Activated T-cell treated with anti-CD3 and anti-CD28 coated beads, Interleukin-2, amount 50 U/mL, for 24 hours (primary cell): ENCODE data around the gene KDF1.

Experiments used
- DNase-seq: peaks from one replicate; pipeline ENCODE4 v3.0.0-alpha.2; 2020
- H3K27ac Mint-ChIP-seq: 2 replicates; pipeline ENCODE4 v1.8.0; 2020; ENCODE audit warnings: mild to moderate bottlenecking, mixed read lengths
- H3K27me3 Mint-ChIP-seq: 2 replicates; pipeline ENCODE4 v1.8.0; 2020; ENCODE audit warnings: mixed read lengths
- H3K36me3 Mint-ChIP-seq: 2 replicates; pipeline ENCODE4 v1.8.0; 2020; ENCODE audit warnings: low read depth, mixed read lengths
- H3K4me1 Mint-ChIP-seq: 2 replicates; pipeline ENCODE4 v1.8.0; 2020; ENCODE audit warnings: low read depth, mixed read lengths
- H3K4me3 Mint-ChIP-seq: 2 replicates; pipeline ENCODE4 v1.8.0; 2020; ENCODE audit warnings: mild to moderate bottlenecking, moderate library complexity, mixed read lengths
- H3K9me3 Mint-ChIP-seq: 2 replicates; pipeline ENCODE4 v1.8.0; 2020; ENCODE audit warnings: mixed read lengths

The KDF1 gene

GRCh38 chr1:26981146-26981846, 21.0 kb upstream of the KDF1 start:
- no peak for DNase-seq
- peaks cover 21% of the 10 kb centered on the region for H3K27me3 Mint-ChIP-seq
- no peak overlapping the region for H3K4me3 Mint-ChIP-seq
- no peaks in the 10 kb centered on the region for H3K36me3 Mint-ChIP-seq
- H3K27ac Mint-ChIP-seq, result no peak overlapping the region
- no peaks in the 10 kb centered on the region for H3K9me3 Mint-ChIP-seq
- peaks cover 2% of the 10 kb centered on the region for H3K4me1 Mint-ChIP-seq

DNA sequence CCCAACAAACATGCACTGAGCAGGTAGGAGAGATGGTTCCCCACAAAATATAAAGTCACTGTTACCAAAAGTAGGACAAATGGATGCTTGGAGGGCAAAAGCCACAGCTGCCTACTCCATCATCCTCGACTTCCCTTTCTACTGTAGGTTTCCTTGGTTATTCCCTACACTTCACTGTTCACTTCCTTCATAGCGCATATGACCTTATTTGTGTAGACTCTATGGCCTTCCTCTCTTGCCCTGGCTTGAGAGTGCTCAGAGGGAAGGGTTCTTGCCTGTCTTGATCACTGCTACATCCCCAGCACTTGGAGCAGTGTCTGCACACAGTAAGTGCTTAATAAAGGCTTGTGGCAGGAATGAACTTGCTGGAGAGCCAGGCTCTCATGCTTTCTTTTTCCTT, 18.6 kb upstream of the KDF1 start:
- no peaks in the 10 kb centered on the region for H3K9me3 Mint-ChIP-seq
- H3K4me1 Mint-ChIP-seq, result peaks cover 2% of the 10 kb centered on the region
- no peak for DNase-seq
- H3K36me3 Mint-ChIP-seq, result no peaks in the 10 kb centered on the region
- peaks cover 9% of the 10 kb centered on the region for H3K27me3 Mint-ChIP-seq
- no peak overlapping the region for H3K27ac Mint-ChIP-seq
- H3K4me3 Mint-ChIP-seq, result no peak overlapping the region

GRCh38 chr1:26976621-26977510, 16.6 kb upstream of the KDF1 start:
- DNase-seq, result no peak
- Mint-ChIP-seq H3K9me3 (no peaks in the 10 kb centered on the region), H3K4me3 (no peak overlapping the region), H3K27me3 (no peaks in the 10 kb centered on the region), H3K36me3 (no peaks in the 10 kb centered on the region), H3K4me1 (no peaks in the 10 kb centered on the region), H3K27ac (no peak overlapping the region)

DNA sequence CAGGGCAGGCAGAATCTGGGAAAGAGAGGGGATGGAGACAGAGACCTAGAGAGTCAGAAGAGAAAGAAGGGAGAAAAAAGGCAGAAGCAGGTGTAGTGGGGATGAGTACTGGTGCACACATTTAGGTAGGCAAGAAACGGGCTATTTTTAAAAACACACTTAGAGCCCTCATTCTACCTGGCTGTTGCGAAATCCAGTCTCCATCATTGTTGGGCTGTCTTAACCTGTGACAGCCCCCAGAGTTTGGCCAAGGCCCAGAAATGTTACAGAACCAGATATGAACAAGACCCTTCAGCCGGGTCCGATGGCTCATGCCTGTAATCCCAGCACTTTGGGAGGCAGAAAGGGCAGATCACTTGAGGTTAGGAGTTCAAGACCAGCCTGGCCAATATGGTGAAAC, 12.6 kb upstream of the KDF1 start:
- H3K27ac Mint-ChIP-seq, result no peak overlapping the region
- no peak for DNase-seq
- H3K4me3 Mint-ChIP-seq, result no peak overlapping the region
- H3K36me3 Mint-ChIP-seq, result no peaks in the 10 kb centered on the region
- no peaks in the 10 kb centered on the region for H3K9me3 Mint-ChIP-seq
- H3K27me3 Mint-ChIP-seq, result peaks cover 7% of the 10 kb centered on the region
- H3K4me1 Mint-ChIP-seq, result no peaks in the 10 kb centered on the region

DNA sequence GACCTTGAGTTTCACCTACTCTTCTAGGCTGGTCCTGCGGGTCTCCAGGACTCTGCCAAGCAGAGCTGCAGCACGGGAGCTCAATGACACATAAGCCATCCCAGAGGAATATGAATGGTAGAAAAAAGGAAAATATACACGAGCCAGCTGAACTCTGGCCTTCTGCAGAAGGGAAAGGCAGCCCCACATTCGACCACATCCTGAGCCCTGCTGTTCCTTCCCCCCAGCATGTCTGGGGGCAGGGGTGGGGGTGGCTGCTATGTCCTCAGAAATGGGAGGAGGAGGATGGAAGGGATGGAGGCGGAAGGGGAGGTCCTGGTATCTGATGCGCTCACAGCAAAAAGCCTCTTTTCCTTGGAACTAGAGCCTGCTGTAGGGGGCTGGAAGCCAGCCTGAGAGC, 12.1 kb upstream of the KDF1 start:
- Mint-ChIP-seq H3K9me3 (no peaks in the 10 kb centered on the region), H3K4me3 (no peak overlapping the region), H3K27ac (no peak overlapping the region)

GRCh38 chr1:26971590-26971989, 11.3 kb upstream of the KDF1 start:
- Mint-ChIP-seq H3K4me1 (no peaks in the 10 kb centered on the region), H3K36me3 (no peaks in the 10 kb centered on the region), H3K9me3 (no peaks in the 10 kb centered on the region), H3K4me3 (no peak overlapping the region), H3K27ac (no peak overlapping the region), H3K27me3 (peaks cover 10% of the 10 kb centered on the region)
- DNase-seq, result no peak

More for the DNA sequence above, 12.1 kb upstream of the KDF1 start:
- Mint-ChIP-seq H3K27me3 (peaks cover 7% of the 10 kb centered on the region), H3K36me3 (no peaks in the 10 kb centered on the region), H3K4me1 (no peaks in the 10 kb centered on the region)
- DNase-seq, result no peak

DNA sequence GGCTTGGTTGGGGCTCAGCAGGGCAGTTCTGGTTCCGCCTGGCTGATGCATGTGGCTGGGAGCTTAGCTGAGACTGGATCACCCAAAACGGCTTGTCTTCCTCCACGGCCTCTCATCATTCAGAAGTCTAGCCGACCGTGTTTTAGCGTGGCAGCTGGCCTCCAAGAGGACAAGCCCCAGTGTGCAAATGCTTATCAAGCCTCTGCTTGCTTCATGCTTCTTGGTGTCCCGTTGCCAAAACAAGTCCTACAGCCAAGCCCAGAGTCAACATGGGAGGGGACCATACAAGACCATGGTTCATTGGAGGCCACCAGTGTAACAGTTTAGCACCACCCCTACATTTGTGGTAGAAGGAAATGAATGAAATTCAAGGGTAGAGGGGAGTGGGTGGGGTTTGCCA, 10.5 kb upstream of the KDF1 start:
- no peaks in the 10 kb centered on the region for H3K36me3 Mint-ChIP-seq
- H3K27me3 Mint-ChIP-seq, result peaks cover 17% of the 10 kb centered on the region
- no peak for DNase-seq
- no peaks in the 10 kb centered on the region for H3K4me1 Mint-ChIP-seq
- no peaks in the 10 kb centered on the region for H3K9me3 Mint-ChIP-seq
- no peak overlapping the region for H3K4me3 Mint-ChIP-seq
- H3K27ac Mint-ChIP-seq, result no peak overlapping the region

- DNase-seq, result no peak
- Mint-ChIP-seq H3K36me3 (no peaks in the 10 kb centered on the region), H3K27ac (no peak overlapping the region)
Observed at GRCh38 chr1:26965628-26966027, 5.4 kb upstream of the KDF1 start.

GRCh38 chr1:26965213-26965612, 4.9 kb upstream of the KDF1 start:
- no peaks in the 10 kb centered on the region for H3K9me3 Mint-ChIP-seq
- peaks cover 6% of the 10 kb centered on the region for H3K4me1 Mint-ChIP-seq
- no peak for DNase-seq
- H3K4me3 Mint-ChIP-seq, result no peak overlapping the region
- H3K27me3 Mint-ChIP-seq, result peaks cover 46% of the 10 kb centered on the region
- no peaks in the 10 kb centered on the region for H3K36me3 Mint-ChIP-seq
- H3K27ac Mint-ChIP-seq, result no peak overlapping the region

More at GRCh38 chr1:26965628-26966027, 5.4 kb upstream of the KDF1 start:
- Mint-ChIP-seq H3K9me3 (no peaks in the 10 kb centered on the region), H3K27me3 (peaks cover 45% of the 10 kb centered on the region), H3K4me1 (peaks cover 3% of the 10 kb centered on the region), H3K4me3 (no peak overlapping the region)

DNA sequence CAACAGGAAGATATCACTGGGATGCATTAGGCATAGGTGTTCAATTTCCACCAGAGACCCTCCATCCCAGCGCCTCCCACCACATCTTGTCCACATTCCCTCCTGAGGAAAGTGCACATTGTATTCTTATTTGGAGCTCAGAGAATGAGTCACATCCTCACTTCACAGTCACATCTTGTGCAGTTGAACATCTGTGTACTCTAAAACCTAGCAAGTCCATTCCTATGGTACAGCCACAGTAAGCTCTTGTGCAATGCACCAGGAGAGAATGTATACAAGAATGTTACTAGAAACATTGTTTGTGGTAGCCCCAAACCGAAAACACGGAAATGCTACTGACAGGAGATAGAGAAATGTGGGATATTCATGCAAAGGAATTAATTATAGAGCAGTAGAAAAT, 1.6 kb upstream of the KDF1 start:
- Mint-ChIP-seq H3K4me1 (peaks cover 8% of the 10 kb centered on the region), H3K4me3 (no peak overlapping the region), H3K36me3 (no peaks in the 10 kb centered on the region), H3K27me3 (peaks cover 51% of the 10 kb centered on the region), H3K27ac (no peak overlapping the region), H3K9me3 (no peaks in the 10 kb centered on the region)
- DNase-seq, result no peak

DNA sequence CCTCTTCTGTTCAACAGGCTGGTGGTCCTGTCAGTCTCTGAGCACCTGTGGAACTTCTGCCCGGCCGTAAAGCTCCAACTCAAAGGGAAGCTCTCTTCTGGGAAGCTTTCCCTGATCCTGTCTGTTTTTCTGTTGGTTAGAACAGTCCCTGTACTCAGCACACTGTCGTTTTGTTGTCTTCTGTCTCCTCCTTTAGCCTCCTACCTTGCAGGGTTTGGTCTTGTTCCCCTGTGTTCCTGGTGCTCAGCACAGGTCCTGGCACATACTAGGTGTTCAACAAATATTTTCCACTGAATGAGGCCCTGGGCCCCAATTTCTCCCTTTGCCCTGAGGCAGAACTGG, 328 bp upstream of the KDF1 start:
- Mint-ChIP-seq H3K9me3 (no peaks in the 10 kb centered on the region), H3K36me3 (no peaks in the 10 kb centered on the region), H3K4me3 (peak overlapping the region; percentile 72), H3K27ac (peak overlapping the region; percentile 66), H3K4me1 (peaks cover 8% of the 10 kb centered on the region), H3K27me3 (peaks cover 40% of the 10 kb centered on the region)
- DNase-seq, result no peak

DNA sequence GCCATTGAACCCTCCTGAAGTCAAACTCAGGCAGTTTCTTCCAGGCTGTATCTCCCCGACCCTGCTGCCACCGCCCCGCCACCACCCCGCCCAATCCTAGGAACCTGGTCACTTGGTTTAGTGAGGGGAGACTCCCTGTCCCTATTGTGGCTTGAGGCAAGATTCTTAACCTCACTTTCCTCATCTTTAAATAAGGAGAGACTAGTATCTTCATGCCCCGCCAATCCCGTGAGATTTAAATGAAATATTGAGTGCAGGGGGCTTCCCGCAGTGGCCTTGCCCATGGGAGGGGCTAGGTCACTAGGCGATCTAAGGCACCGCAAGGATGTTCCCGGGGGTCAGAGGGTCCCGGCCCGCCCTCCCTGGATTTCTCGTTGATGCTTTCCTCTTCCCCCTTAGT, 998 bp downstream of the KDF1 start:
- peak overlapping the region; percentile 25 for H3K4me3 Mint-ChIP-seq
- peaks cover 33% of the 10 kb centered on the region for H3K27me3 Mint-ChIP-seq
- H3K27ac Mint-ChIP-seq, result no peak overlapping the region
- peaks cover 8% of the 10 kb centered on the region for H3K4me1 Mint-ChIP-seq
- no peak for DNase-seq
- H3K36me3 Mint-ChIP-seq, result no peaks in the 10 kb centered on the region
- no peaks in the 10 kb centered on the region for H3K9me3 Mint-ChIP-seq

GRCh38 chr1:26957306-26957705, 3.0 kb downstream of the KDF1 start:
- Mint-ChIP-seq H3K27ac (no peak overlapping the region), H3K4me3 (no peak overlapping the region), H3K36me3 (peaks cover 2% of the 10 kb centered on the region), H3K4me1 (peaks cover 8% of the 10 kb centered on the region), H3K27me3 (peaks cover 26% of the 10 kb centered on the region), H3K9me3 (no peaks in the 10 kb centered on the region)
- DNase-seq, result no peak

DNA sequence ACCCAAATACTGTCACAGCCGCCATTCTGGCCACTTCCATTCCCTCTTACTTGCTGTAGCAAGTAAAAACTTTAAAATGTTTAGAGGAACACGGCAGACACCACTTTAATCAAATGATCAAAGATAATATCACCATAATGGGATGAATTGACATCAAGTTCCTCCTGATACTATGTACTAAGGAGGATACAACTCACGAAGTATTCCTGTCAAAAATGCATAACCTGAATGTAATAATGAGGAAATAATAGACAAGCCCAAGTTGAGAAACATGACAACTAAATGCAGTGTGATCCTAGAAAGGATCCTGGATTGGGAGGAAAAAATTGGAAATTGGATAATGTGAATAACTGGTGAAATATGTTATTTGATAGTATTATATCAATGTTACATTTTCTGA, 3.9 kb downstream of the KDF1 start:
- no peak for DNase-seq
- Mint-ChIP-seq H3K27me3 (peaks cover 18% of the 10 kb centered on the region), H3K9me3 (no peaks in the 10 kb centered on the region), H3K27ac (no peak overlapping the region), H3K4me1 (peaks cover 8% of the 10 kb centered on the region), H3K36me3 (peaks cover 5% of the 10 kb centered on the region), H3K4me3 (no peak overlapping the region)

DNA sequence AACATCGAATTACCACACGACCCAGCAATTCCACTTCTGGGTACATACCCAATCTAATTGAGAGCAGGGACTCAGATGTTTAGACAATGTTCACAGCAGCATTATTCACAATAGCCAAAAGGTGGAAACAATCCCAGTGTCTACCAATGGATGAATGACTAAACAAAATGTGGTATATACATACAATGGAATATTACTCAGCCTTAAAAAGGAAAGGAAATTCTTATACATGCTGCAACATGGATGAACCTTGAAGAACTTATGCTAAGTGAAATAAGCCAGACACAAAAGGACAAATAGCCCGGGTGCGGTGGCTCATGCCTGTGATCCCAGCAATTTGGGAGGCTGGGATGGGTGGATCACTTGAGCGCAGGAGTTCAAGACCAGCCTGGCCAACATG, 6.9 kb downstream of the KDF1 start:
- no peak overlapping the region for H3K27ac Mint-ChIP-seq
- H3K9me3 Mint-ChIP-seq, result no peaks in the 10 kb centered on the region
- no peak overlapping the region for H3K4me3 Mint-ChIP-seq
- no peaks in the 10 kb centered on the region for H3K4me1 Mint-ChIP-seq
- DNase-seq, result no peak
- peaks cover 6% of the 10 kb centered on the region for H3K36me3 Mint-ChIP-seq
- H3K27me3 Mint-ChIP-seq, result peaks cover under 1% of the 10 kb centered on the region
